ENCODE measurements around the gene KRT3.

The KRT3 gene

GRCh38 chr12:52822771-52823510, 27.0 kb upstream of the KRT3 start:
- ChIA-PET CTCF (interaction anchor here (1.4 kb wide), 1 partner anchor 62 kb away, joined by 4 read pairs; no protein-coding TSS in a partner anchor), POLR2A (no interaction called here)
- no peak for DNase-seq (ENCODE audit: extremely low spot score)
- no peak for TF ChIP-seq CTCF (IDR thresholded peaks at IDR 0.05; ENCODE audit: control extremely low read depth, extremely low read depth, low read depth, missing control alignments)

- CTCF ChIA-PET = no interaction called here
- TF ChIP-seq CTCF (IDR thresholded peaks at IDR 0.05; ENCODE audit: control extremely low read depth, extremely low read depth, low read depth, missing control alignments) = no peak
- no peak for DNase-seq (ENCODE audit: extremely low spot score)
- POLR2A ChIA-PET = no interaction called here
Measured at GRCh38 chr12:52821826-52822660, 26.1 kb upstream of the KRT3 start.

- POLR2A ChIA-PET = no interaction called here
- CTCF ChIA-PET = no interaction called here
- DNase-seq (ENCODE audit: extremely low spot score) = no peak
Measured at GRCh38 chr12:52821071-52821730, 25.3 kb upstream of the KRT3 start.

GRCh38 chr12:52820521-52820920, 24.6 kb upstream of the KRT3 start:
- DNase-seq (ENCODE audit: extremely low spot score) = no peak
- ChIA-PET POLR2A (no interaction called here), CTCF (interaction anchor here (0.9 kb wide), 1 partner anchor 21 kb away, joined by 3 read pairs; no protein-coding TSS in a partner anchor)
- TF ChIP-seq CTCF (IDR thresholded peaks at IDR 0.05; ENCODE audit: control extremely low read depth, extremely low read depth, low read depth, missing control alignments) = no peak

More at GRCh38 chr12:52821071-52821730, 25.3 kb upstream of the KRT3 start:
- no peak for TF ChIP-seq CTCF (IDR thresholded peaks at IDR 0.05; ENCODE audit: control extremely low read depth, extremely low read depth, low read depth, missing control alignments)

- no peak for TF ChIP-seq CTCF (IDR thresholded peaks at IDR 0.05; ENCODE audit: control extremely low read depth, extremely low read depth, low read depth, missing control alignments)
- ChIA-PET POLR2A (no interaction called here), CTCF (interaction anchor here (0.9 kb wide), 1 partner anchor 22 kb away, joined by 3 read pairs; no protein-coding TSS in a partner anchor)
- no peak for DNase-seq (ENCODE audit: extremely low spot score)
Measured at GRCh38 chr12:52819731-52820510, 24.0 kb upstream of the KRT3 start.
